WTC11 (cell line): ENCODE data around the gene CPVL. TPM values are rescaled to one million over a fixed set of nuclear protein-coding genes. Genes with fewer than 3 reads are reported as not detected.
"Not testable (repeated sequence)": the region's sequence is repeated elsewhere in the genome, so short reads cannot be mapped to it uniquely, and the experiment has no call there.

Source experiments
- ATAC-seq: fragments of 200-7000 bp; cut with Tn5 transposase; 2 replicates; pipeline ENCODE4 v1.10.0; 2021; ENCODE audit warnings: mild to moderate bottlenecking, moderate library complexity
- CTCF ChIA-PET: fragments of 300-600 bp; sonication (Branson Sonifier 250); formaldehyde crosslinking; loops from one replicate; lab custom pipeline; 2021; ENCODE audit warnings: antibody characterized with exemption; lab: Charles Lee
- POLR2A ChIA-PET: fragments of 350-600 bp; sonication (Branson Sonifier 250); formaldehyde crosslinking; loops from one replicate; lab custom pipeline; 2021; ENCODE audit warnings: antibody characterized with exemption; lab: Charles Lee
- DNase-seq: peaks from one replicate; pipeline ENCODE4 v3.0.0; 2021; ENCODE audit warnings: low spot score
- H3K27ac Mint-ChIP-seq: 2 replicates; pipeline ENCODE4 v1.8.0; 2021; ENCODE audit warnings: mixed read lengths
- H3K27me3 Mint-ChIP-seq: 2 replicates; pipeline ENCODE4 v1.8.0; 2021; ENCODE audit warnings: low read depth, mild to moderate bottlenecking, moderate library complexity, mixed read lengths
- H3K36me3 Mint-ChIP-seq: 2 replicates; pipeline ENCODE4 v1.8.0; 2021; ENCODE audit warnings: mixed read lengths
- H3K4me1 Mint-ChIP-seq: 2 replicates; pipeline ENCODE4 v1.8.0; 2022; ENCODE audit warnings: mixed read lengths
- H3K4me3 Mint-ChIP-seq: 2 replicates; pipeline ENCODE4 v1.8.0; 2021; ENCODE audit warnings: mild to moderate bottlenecking, moderate library complexity, mixed read lengths
- H3K9me3 Mint-ChIP-seq: 2 replicates; pipeline ENCODE4 v1.8.0; 2021; ENCODE audit warnings: mixed read lengths
- ATF1 ChIP-seq: sonication (generic); formaldehyde crosslinking; IDR thresholded peaks from 2 replicates; pipeline ENCODE4 v1.8.1; 2023; ENCODE audit warnings: mild to moderate bottlenecking, moderate library complexity, missing genetic modification reagents
- CREB1 ChIP-seq: sonication (generic); formaldehyde crosslinking; IDR thresholded peaks from 2 replicates; pipeline ENCODE4 v1.8.0; 2023; ENCODE audit warnings: mild to moderate bottlenecking, missing genetic modification reagents
- EMX1 ChIP-seq: fragments of 250-450 bp; sonication (Bioruptor Pico); IDR thresholded peaks from 2 replicates; pipeline ENCODE4 v1.8.0; 2021; ENCODE audit warnings: mild to moderate bottlenecking
- FOXP1 ChIP-seq: sonication (generic); formaldehyde crosslinking; IDR thresholded peaks from 2 replicates; pipeline ENCODE4 v1.8.0; 2022; ENCODE audit warnings: missing genetic modification reagents, mild to moderate bottlenecking, moderate library complexity, borderline replicate concordance
- IRF2 ChIP-seq: sonication (generic); formaldehyde crosslinking; IDR thresholded peaks from 2 replicates; pipeline ENCODE4 v1.8.0; 2022; ENCODE audit warnings: low read depth, missing genetic modification reagents, borderline replicate concordance
- MXD4 ChIP-seq: fragments of 250-450 bp; sonication (Bioruptor Pico); IDR thresholded peaks from 2 replicates; pipeline ENCODE4 v1.8.0; 2021; ENCODE audit warnings: mild to moderate bottlenecking, moderate library complexity, borderline replicate concordance
- MYBL2 ChIP-seq: sonication (generic); formaldehyde crosslinking; IDR thresholded peaks from 2 replicates; pipeline ENCODE4 v1.8.1; 2023; ENCODE audit warnings: mild to moderate bottlenecking, moderate library complexity, missing genetic modification reagents
- NFATC4 ChIP-seq: fragments of 250-450 bp; sonication (Bioruptor Pico); IDR thresholded peaks from 2 replicates; pipeline ENCODE4 v1.9.0; 2021; ENCODE audit warnings: mild to moderate bottlenecking
- NFE2L1 ChIP-seq: sonication (generic); formaldehyde crosslinking; IDR thresholded peaks from 2 replicates; pipeline ENCODE4 v1.8.1; 2023; ENCODE audit warnings: missing genetic modification reagents
- OVOL2 ChIP-seq: fragments of 250-450 bp; sonication (Bioruptor Pico); IDR thresholded peaks from 2 replicates; pipeline ENCODE4 v1.9.0; 2021; ENCODE audit warnings: mild to moderate bottlenecking, borderline replicate concordance
- TEAD1 ChIP-seq: sonication (generic); formaldehyde crosslinking; IDR thresholded peaks from 2 replicates; pipeline ENCODE4 v1.8.0; 2022; ENCODE audit warnings: mild to moderate bottlenecking, missing genetic modification reagents
- TEAD4 ChIP-seq: sonication (generic); formaldehyde crosslinking; IDR thresholded peaks from 2 replicates; pipeline ENCODE4 v1.8.0; 2022; ENCODE audit warnings: mild to moderate bottlenecking, missing genetic modification reagents
- TP53 ChIP-seq: sonication (generic); formaldehyde crosslinking; IDR thresholded peaks from 2 replicates; pipeline ENCODE4 v1.8.1; 2023; ENCODE audit warnings: mild to moderate bottlenecking, missing genetic modification reagents
- ZNF138 ChIP-seq: sonication (generic); formaldehyde crosslinking; conservative IDR thresholded peaks from 2 replicates; pipeline ENCODE4 v1.8.1; 2022; ENCODE audit warnings: mild to moderate bottlenecking, moderate library complexity, missing genetic modification reagents
- ZNF219 ChIP-seq: sonication (generic); formaldehyde crosslinking; IDR thresholded peaks from 2 replicates; pipeline ENCODE4 v1.8.0; 2023; ENCODE audit warnings: missing genetic modification reagents, mild to moderate bottlenecking, borderline replicate concordance
- ZNF317 ChIP-seq: sonication (generic); formaldehyde crosslinking; IDR thresholded peaks from 2 replicates; pipeline ENCODE4 v1.8.1; 2023; ENCODE audit warnings: low read depth, mild to moderate bottlenecking, moderate library complexity, missing genetic modification reagents, borderline replicate concordance
- ZNF423 ChIP-seq: fragments of 250-450 bp; sonication (Bioruptor Pico); IDR thresholded peaks from 2 replicates; pipeline ENCODE4 v2.1.2; 2022; ENCODE audit warnings: mild to moderate bottlenecking, moderate library complexity
- total RNA-seq: library from RNA; stranded (reverse); gene quantifications from 3 replicates; pipeline ENCODE4 v1.2.3, GENCODE V29; 2021
- TF ChIP-seq, protein P1 (sequence below): sonication (generic); formaldehyde crosslinking; IDR thresholded peaks from 2 replicates; pipeline ENCODE4 v1.8.0; 2022; ENCODE audit warnings: mild to moderate bottlenecking, missing genetic modification reagents
- TF ChIP-seq, protein P2 (sequence below): sonication (generic); formaldehyde crosslinking; conservative IDR thresholded peaks from 2 replicates; pipeline ENCODE4 v1.8.1; 2023; ENCODE audit warnings: mild to moderate bottlenecking, low read depth, missing genetic modification reagents, moderate library complexity
- TF ChIP-seq, protein P3 (sequence below): sonication (generic); formaldehyde crosslinking; IDR thresholded peaks from 2 replicates; pipeline ENCODE4 v1.8.0; 2023; ENCODE audit warnings: missing genetic modification reagents, mild to moderate bottlenecking, borderline replicate concordance

Gene CPVL
- total RNA-seq, 1 experiment from 2014 or later: 34.2 TPM

DNA sequence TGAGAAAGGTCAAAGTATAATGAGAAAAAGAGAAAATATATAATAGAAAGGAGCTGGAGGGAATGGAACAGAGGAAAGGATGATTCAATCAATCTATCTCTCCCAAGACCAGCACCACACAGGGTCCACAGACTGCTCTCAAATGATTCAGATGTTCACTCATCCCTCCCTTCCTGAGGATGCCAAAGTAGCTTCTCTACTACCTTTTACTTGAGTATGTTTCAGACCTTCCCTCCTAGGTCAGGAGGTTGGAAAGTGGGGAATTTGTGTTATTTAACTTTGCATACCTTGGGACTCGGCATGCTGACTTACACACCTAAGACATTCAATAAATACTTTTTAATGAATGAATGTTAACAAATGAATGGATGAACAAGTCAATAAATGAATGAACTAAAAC, 30.6 kb downstream of the CPVL start:
- Mint-ChIP-seq H3K27ac (no peak overlapping the region), H3K27me3 (no peaks in the 10 kb centered on the region; the same call in 1 of the 2 replicates), H3K9me3 (peaks cover 2% of the 10 kb centered on the region), H3K4me3 (no peak overlapping the region), H3K36me3 (peaks cover 10% of the 10 kb centered on the region), H3K4me1 (peaks cover 35% of the 10 kb centered on the region)
- DNase-seq (no peak), ATAC-seq (no peak)
- POLR2A ChIA-PET: no interaction called here
- TF ChIP-seq MYBL2 (CRISPR knock-in tag) (no peak), ZNF317 (CRISPR knock-in tag) (no peak), EMX1 (CRISPR knock-in tag) (no peak), ATF1 (no peak), MXD4 (CRISPR knock-in tag) (no peak), TEAD1 (CRISPR knock-in tag) (no peak), IRF2 (no peak), ZNF423 (CRISPR knock-in tag) (no peak), FOXP1 (CRISPR knock-in tag) (no peak), OVOL2 (no peak), TP53 (CRISPR knock-in tag) (no peak), ZNF138 (CRISPR knock-in tag) (no peak), NFE2L1 (CRISPR knock-in tag) (no peak), TEAD4 (CRISPR knock-in tag) (no peak), CREB1 (CRISPR knock-in tag) (no peak)
- TF ChIP-seq, protein P1, sequence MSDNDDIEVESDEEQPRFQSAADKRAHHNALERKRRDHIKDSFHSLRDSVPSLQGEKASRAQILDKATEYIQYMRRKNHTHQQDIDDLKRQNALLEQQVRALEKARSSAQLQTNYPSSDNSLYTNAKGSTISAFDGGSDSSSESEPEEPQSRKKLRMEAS (CRISPR knock-in tag): no peak
- TF ChIP-seq, protein P2, sequence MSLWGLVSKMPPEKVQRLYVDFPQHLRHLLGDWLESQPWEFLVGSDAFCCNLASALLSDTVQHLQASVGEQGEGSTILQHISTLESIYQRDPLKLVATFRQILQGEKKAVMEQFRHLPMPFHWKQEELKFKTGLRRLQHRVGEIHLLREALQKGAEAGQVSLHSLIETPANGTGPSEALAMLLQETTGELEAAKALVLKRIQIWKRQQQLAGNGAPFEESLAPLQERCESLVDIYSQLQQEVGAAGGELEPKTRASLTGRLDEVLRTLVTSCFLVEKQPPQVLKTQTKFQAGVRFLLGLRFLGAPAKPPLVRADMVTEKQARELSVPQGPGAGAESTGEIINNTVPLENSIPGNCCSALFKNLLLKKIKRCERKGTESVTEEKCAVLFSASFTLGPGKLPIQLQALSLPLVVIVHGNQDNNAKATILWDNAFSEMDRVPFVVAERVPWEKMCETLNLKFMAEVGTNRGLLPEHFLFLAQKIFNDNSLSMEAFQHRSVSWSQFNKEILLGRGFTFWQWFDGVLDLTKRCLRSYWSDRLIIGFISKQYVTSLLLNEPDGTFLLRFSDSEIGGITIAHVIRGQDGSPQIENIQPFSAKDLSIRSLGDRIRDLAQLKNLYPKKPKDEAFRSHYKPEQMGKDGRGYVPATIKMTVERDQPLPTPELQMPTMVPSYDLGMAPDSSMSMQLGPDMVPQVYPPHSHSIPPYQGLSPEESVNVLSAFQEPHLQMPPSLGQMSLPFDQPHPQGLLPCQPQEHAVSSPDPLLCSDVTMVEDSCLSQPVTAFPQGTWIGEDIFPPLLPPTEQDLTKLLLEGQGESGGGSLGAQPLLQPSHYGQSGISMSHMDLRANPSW (CRISPR knock-in tag): no peak
- TF ChIP-seq, protein P3, sequence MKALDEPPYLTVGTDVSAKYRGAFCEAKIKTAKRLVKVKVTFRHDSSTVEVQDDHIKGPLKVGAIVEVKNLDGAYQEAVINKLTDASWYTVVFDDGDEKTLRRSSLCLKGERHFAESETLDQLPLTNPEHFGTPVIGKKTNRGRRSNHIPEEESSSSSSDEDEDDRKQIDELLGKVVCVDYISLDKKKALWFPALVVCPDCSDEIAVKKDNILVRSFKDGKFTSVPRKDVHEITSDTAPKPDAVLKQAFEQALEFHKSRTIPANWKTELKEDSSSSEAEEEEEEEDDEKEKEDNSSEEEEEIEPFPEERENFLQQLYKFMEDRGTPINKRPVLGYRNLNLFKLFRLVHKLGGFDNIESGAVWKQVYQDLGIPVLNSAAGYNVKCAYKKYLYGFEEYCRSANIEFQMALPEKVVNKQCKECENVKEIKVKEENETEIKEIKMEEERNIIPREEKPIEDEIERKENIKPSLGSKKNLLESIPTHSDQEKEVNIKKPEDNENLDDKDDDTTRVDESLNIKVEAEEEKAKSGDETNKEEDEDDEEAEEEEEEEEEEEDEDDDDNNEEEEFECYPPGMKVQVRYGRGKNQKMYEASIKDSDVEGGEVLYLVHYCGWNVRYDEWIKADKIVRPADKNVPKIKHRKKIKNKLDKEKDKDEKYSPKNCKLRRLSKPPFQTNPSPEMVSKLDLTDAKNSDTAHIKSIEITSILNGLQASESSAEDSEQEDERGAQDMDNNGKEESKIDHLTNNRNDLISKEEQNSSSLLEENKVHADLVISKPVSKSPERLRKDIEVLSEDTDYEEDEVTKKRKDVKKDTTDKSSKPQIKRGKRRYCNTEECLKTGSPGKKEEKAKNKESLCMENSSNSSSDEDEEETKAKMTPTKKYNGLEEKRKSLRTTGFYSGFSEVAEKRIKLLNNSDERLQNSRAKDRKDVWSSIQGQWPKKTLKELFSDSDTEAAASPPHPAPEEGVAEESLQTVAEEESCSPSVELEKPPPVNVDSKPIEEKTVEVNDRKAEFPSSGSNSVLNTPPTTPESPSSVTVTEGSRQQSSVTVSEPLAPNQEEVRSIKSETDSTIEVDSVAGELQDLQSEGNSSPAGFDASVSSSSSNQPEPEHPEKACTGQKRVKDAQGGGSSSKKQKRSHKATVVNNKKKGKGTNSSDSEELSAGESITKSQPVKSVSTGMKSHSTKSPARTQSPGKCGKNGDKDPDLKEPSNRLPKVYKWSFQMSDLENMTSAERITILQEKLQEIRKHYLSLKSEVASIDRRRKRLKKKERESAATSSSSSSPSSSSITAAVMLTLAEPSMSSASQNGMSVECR (CRISPR knock-in tag): no peak
- CTCF ChIA-PET: interaction anchor here (0.7 to 2.6 kb wide), 6 partner anchors 9 to 293 kb away, joined by 3 to 17 read pairs (median 6); no protein-coding TSS in a partner anchor

DNA sequence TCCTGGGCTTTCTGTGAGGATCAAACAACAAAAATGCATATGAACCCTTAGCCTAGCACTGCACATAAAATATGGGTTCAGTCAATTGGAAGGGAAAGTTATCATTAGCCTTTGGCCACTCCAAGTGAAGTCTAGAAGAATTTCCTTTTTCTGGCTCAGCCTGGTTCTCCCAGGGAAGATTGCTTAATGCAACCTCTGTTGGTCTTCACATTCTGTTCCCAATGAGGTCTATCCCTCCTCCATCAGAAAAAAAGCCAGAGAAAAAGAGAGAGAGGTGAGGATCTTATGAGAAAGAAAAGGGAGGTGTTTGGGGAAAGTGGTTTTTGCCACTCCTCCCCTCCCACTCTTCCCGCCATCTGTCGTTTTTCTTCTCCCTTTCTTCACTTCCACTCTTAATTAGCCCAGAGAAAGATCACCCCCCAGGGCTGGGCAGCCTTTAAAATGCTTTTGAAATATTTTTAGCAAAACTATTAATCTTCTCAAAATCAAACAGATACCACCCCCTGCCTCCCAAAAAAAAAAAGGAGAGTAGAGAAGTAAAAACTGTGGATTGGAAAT, 31.1 kb downstream of the CPVL start:
- POLR2A ChIA-PET: no interaction called here
- CTCF ChIA-PET: interaction anchor here (0.7 to 2.9 kb wide), 4 partner anchors 74 to 297 kb away, joined by 3 to 37 read pairs (median 20); no protein-coding TSS in a partner anchor

DNA sequence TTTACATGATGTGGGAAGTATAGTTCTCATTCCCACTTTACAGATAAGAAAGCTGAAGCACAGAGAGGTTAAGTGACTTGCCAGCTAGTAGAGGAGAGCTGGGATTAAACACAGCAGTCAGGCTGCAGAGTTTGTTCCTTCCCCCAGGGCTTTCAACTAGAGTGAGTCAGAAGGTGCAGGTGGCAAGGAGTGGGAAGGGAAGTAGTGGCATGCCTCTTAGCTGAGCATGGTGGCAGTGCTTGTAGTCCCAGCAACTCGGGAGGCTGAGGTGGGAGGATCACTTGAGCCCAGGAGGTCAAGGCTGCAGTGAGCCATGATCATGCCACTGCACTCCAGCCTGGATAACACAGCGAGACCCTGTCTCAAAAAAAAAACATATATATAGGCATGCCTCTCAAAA, 32.1 kb downstream of the CPVL start:
- POLR2A ChIA-PET, H3K27me3 Mint-ChIP-seq, DNase-seq, H3K9me3 Mint-ChIP-seq, H3K27ac Mint-ChIP-seq, H3K4me3 Mint-ChIP-seq: not testable (repeated sequence)
- Mint-ChIP-seq H3K4me1 (peaks cover 33% of the 10 kb centered on the region), H3K36me3 (peaks cover 15% of the 10 kb centered on the region)
- CTCF ChIA-PET: interaction anchor here (0.6 to 2.9 kb wide), 26 partner anchors 9 to 309 kb away, joined by 3 to 37 read pairs (median 4); no protein-coding TSS in a partner anchor
- peak; percentile 36; the same call in 1 of the 2 replicates for ATAC-seq

More for the DNA sequence above, 31.1 kb downstream of the CPVL start:
- no peaks in the 10 kb centered on the region; the same call in 1 of the 2 replicates for H3K27me3 Mint-ChIP-seq
- no peak for ATAC-seq
- peaks cover 35% of the 10 kb centered on the region for H3K4me1 Mint-ChIP-seq
- H3K4me3 Mint-ChIP-seq: no peak overlapping the region
- TF ChIP-seq ZNF219 (CRISPR knock-in tag): no peak
- TF ChIP-seq NFATC4 (CRISPR knock-in tag): no peak
- H3K9me3 Mint-ChIP-seq: peaks cover 6% of the 10 kb centered on the region
- H3K36me3 Mint-ChIP-seq: peaks cover 14% of the 10 kb centered on the region
- H3K27ac Mint-ChIP-seq: no peak overlapping the region
- no peak for DNase-seq
